Glutamatergic neuron (in vitro differentiated cells): ENCODE results near the gene SPX. TPM values are rescaled to one million over a fixed set of nuclear protein-coding genes. Genes with fewer than 3 reads are reported as not detected.

Source experiments
- DNase-seq: peaks from one replicate; pipeline ENCODE4 v3.0.0; 2022
- H3K27ac Mint-ChIP-seq: one replicate; pipeline ENCODE4 v1.8.0; 2020; ENCODE audit warnings: mild to moderate bottlenecking, mixed read lengths, inconsistent platforms; ENCODE audit not compliant: unreplicated experiment
- H3K27me3 Mint-ChIP-seq: one replicate; pipeline ENCODE4 v1.8.0; 2020; ENCODE audit warnings: mild to moderate bottlenecking, moderate library complexity, mixed read lengths, inconsistent platforms; ENCODE audit not compliant: unreplicated experiment
- H3K36me3 Mint-ChIP-seq: one replicate; pipeline ENCODE4 v1.8.0; 2020; ENCODE audit warnings: mild to moderate bottlenecking, mixed read lengths, inconsistent platforms; ENCODE audit not compliant: unreplicated experiment
- H3K4me1 Mint-ChIP-seq: one replicate; pipeline ENCODE4 v1.8.0; 2020; ENCODE audit warnings: mild to moderate bottlenecking, low read depth, mixed read lengths, inconsistent platforms; ENCODE audit not compliant: unreplicated experiment
- H3K4me3 Mint-ChIP-seq: one replicate; pipeline ENCODE4 v1.8.0; 2020; ENCODE audit warnings: mild to moderate bottlenecking, mixed read lengths, inconsistent platforms; ENCODE audit not compliant: unreplicated experiment
- H3K9me3 Mint-ChIP-seq: one replicate; pipeline ENCODE4 v1.8.0; 2020; ENCODE audit warnings: mild to moderate bottlenecking, moderate library complexity, mixed read lengths, inconsistent platforms; ENCODE audit not compliant: unreplicated experiment
- total RNA-seq: library from RNA; stranded (reverse); fragmentation: NEBNext Ultra II Directional; extraction: Animal tissue kit (Norgen Biotek cat#: 25700); gene quantifications from one replicate; pipeline ENCODE4 v1.2.1, GENCODE V29; 2021; ENCODE audit not compliant: unreplicated experiment
- TF ChIP-seq, protein P1 (sequence below): fragments of 200-600 bp; sonication (generic); IDR thresholded peaks from one replicate; pipeline ENCODE4 v1.5.0; 2021; ENCODE audit not compliant: partially characterized antibody, unreplicated experiment

Gene SPX
- total RNA-seq, 1 donor from 2014 or later, result not detected

DNA sequence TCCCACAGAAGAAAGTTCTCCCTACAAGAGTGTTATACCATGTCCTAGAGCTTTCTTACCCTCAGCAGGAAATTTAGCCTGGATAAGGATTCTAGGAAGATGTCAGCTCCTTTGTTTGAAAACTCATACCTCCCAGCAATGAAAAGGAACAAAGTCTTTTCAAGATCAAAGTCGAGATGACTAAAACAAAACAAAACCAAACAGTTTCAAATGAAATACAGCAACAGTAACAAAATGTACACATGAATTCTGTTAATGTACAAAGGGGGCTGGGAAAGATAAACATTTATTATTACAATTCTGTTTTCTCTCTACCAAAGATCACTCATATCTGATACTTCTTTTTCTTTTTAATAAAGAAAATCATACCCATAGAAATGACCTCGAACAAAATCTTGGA is 36.8 kb downstream of the SPX start:
- Mint-ChIP-seq H3K4me1 (no peaks in the 10 kb centered on the region), H3K9me3 (no peaks in the 10 kb centered on the region), H3K36me3 (no peaks in the 10 kb centered on the region), H3K4me3 (no peak overlapping the region), H3K27me3 (no peaks in the 10 kb centered on the region), H3K27ac (no peak overlapping the region)
- DNase-seq, result no peak
- TF ChIP-seq, protein P1, sequence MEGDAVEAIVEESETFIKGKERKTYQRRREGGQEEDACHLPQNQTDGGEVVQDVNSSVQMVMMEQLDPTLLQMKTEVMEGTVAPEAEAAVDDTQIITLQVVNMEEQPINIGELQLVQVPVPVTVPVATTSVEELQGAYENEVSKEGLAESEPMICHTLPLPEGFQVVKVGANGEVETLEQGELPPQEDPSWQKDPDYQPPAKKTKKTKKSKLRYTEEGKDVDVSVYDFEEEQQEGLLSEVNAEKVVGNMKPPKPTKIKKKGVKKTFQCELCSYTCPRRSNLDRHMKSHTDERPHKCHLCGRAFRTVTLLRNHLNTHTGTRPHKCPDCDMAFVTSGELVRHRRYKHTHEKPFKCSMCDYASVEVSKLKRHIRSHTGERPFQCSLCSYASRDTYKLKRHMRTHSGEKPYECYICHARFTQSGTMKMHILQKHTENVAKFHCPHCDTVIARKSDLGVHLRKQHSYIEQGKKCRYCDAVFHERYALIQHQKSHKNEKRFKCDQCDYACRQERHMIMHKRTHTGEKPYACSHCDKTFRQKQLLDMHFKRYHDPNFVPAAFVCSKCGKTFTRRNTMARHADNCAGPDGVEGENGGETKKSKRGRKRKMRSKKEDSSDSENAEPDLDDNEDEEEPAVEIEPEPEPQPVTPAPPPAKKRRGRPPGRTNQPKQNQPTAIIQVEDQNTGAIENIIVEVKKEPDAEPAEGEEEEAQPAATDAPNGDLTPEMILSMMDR, result no peak

DNA sequence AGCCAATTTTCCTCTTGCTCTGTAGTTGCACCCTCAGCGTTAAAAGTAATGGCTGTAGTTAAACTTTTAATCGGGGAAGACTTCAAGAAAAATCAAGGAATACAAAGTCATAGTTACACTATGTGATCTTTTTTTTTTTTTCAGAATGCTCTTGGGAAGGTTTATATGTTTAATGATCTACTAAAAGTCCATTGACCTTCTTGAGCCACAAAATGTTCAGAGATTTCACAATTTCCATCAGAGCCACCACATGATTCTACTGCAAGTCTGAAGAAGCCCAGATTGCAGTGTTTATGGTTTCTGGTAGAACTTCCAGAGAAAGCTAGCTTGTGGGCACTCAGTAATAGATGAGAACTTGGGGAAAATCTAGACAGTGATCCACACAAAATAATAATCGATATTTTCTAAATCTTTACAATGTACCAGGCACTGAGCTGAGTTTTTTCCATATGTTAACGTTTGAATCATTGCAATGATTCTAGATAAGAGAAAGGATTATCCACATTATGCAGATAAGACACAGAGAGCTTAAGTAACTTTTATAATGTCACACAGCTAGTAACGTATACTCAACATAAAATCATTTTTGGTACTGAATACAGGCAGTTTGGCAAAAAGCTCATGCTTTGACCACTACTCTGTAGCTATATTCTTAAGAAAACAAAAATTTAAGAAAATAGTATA is 40.3 kb downstream of the SPX start:
- Mint-ChIP-seq H3K4me3 (no peak overlapping the region), H3K27ac (no peak overlapping the region), H3K4me1 (peaks cover 2% of the 10 kb centered on the region), H3K27me3 (no peaks in the 10 kb centered on the region), H3K9me3 (no peaks in the 10 kb centered on the region), H3K36me3 (no peaks in the 10 kb centered on the region)
- TF ChIP-seq, protein P1, result no peak
- DNase-seq, result no peak

DNA sequence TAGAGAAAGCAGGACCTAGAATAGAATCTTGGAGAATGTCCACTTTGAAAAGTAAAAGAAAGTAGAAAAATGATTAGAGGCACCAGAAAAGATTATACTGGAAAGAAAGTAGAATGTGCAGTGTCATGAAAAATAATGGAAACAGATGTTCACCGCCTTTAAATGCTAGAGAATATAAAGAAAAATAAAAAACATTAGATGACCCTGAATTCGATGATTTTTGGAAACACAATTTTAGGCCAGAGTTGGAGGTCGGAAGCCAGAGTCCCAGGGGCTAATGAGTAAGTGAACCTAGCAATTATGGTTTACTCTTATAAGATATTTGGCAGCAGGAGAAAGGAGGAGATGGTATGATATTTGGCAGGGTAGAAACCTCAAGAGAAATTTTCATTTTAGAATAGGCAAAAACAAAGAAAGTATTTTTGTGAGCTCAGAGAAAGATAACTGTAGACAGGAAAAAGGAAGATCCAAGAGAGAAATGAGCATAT is 40.9 kb downstream of the SPX start:
- TF ChIP-seq, protein P1, result no peak
- DNase-seq, result no peak
- H3K27me3 Mint-ChIP-seq, result no peaks in the 10 kb centered on the region

DNA sequence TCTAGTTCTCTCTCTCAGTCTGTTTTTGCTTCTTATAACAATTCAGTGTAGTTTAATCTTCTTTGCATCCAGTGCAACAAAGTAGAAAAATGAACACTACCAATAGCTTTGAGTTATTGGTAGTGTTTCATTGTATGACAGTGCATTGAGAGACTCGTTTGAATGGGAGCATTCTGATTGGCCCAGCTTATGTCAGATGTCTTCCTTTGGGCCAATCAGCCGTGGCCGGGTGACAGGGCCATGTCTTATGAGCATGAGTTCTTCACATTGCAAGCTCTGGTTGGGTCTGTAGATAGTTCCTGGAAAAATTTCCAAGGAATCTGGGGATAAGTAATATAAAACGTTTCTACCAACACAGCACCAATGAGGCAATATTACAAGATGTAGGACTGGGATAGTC is 42.0 kb downstream of the SPX start:
- DNase-seq, result no peak
- no peaks in the 10 kb centered on the region for H3K9me3 Mint-ChIP-seq
- TF ChIP-seq, protein P1, result no peak
- no peak overlapping the region for H3K4me3 Mint-ChIP-seq
- H3K36me3 Mint-ChIP-seq, result no peaks in the 10 kb centered on the region
- H3K4me1 Mint-ChIP-seq, result peaks cover 4% of the 10 kb centered on the region
- H3K27ac Mint-ChIP-seq, result no peak overlapping the region
- H3K27me3 Mint-ChIP-seq, result no peaks in the 10 kb centered on the region

More for the DNA sequence above, 40.9 kb downstream of the SPX start:
- Mint-ChIP-seq H3K9me3 (no peaks in the 10 kb centered on the region), H3K27ac (no peak overlapping the region), H3K4me1 (peaks cover 2% of the 10 kb centered on the region), H3K36me3 (no peaks in the 10 kb centered on the region), H3K4me3 (no peak overlapping the region)

DNA sequence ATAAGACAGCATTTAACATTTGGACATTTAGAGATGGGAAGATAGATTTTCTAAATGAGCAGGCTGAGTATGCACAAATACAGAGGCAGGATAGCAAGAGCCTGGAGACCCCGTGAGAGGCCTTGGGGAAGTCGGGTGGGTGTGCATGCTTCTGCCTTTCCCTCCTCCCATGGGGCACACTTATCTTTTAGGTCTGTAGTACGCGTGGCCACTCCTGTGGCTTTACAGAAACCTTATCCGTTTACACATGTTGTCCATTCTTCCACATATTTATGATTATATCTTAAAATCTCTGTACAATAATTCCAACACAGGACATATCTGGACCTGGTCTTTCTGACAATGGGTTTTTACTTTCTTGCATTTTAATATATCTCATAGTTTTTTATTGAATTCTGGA is 45.0 kb downstream of the SPX start:
- Mint-ChIP-seq H3K4me3 (no peak overlapping the region), H3K4me1 (peaks cover 13% of the 10 kb centered on the region), H3K36me3 (no peaks in the 10 kb centered on the region), H3K9me3 (no peaks in the 10 kb centered on the region), H3K27ac (no peak overlapping the region), H3K27me3 (no peaks in the 10 kb centered on the region)
- TF ChIP-seq, protein P1, result no peak
- DNase-seq, result no peak
